K562 (cell line): ENCODE data around the gene GLIPR1L2. TPM values are rescaled to one million over a fixed set of nuclear protein-coding genes. Genes with fewer than 3 reads are reported as not detected.

Experiments
- ATAC-seq: fragments of 200-7000 bp; cut with Tn5 transposase; 3 replicates; pipeline ENCODE4 v1.9.1; 2020; ENCODE audit warnings: moderate library complexity
- BruUV-seq: library from RNA; stranded (reverse); fragments of 400-500 nt; replicated peaks from 2 replicates; lab custom pipeline; 2021; lab: Mats Ljungman, UMichigan
- CTCF ChIA-PET: fragments of 300-600 bp; formaldehyde crosslinking; extraction: SDS; loops from one replicate; lab custom pipeline; 2021; ENCODE audit warnings: low intra/inter-chr PET ratio; lab: Yijun Ruan, JAX
- POLR2A ChIA-PET: fragments of 300-600, 350-650 bp; sonication (Branson Sonifier 250); formaldehyde crosslinking; extraction: SDS; loops from one replicate; lab custom pipeline; 2021; ENCODE audit warnings: antibody characterized with exemption, inconsistent platforms; lab: Yijun Ruan, JAX
- DNase-seq, 4 experiments: peaks; one replicate each; pipeline versions ENCODE4 v3.0.0 to v3.0.0-alpha.2; 2011 to 2018; ENCODE audit warnings: low spot score in 3 of 4, mixed read lengths in 3 of 4; ENCODE audit errors: extremely low read depth in 1 of 4
- FAIRE-seq: peaks from 2 replicates; lab custom pipeline; 2011; peaks lifted over from hg19 to GRCh38; lab: Jason Lieb, UNC
- H2AFZ ChIP-seq: 2 replicates; pipeline ENCODE4 v1.6.0; 2011; ENCODE audit warnings: low read depth, low read length, control low read depth, inconsistent platforms
- H3K27ac ChIP-seq: fragments of 200-600 bp; 3 replicates; pipeline ENCODE4 v1.8.0; 2011; ENCODE audit warnings: low read depth, mild to moderate bottlenecking, control low read depth, inconsistent platforms, low read length, moderate library complexity, mixed read lengths; ENCODE audit errors: extremely low read depth
- H3K27me3 ChIP-seq, 2 experiments: fragments of 300-600 bp in 1 of 2; 2 replicates in 1 of 2; 3 replicates in 1 of 2; pipeline versions ENCODE4 v1.6.0 to v1.8.0; 2011; ENCODE audit warnings: inconsistent platforms in 2 of 2, low read length in 2 of 2, mild to moderate bottlenecking in 1 of 2, mixed read lengths in 1 of 2, moderate library complexity in 1 of 2; ENCODE audit not compliant: control insufficient read depth in 2 of 2, insufficient read depth in 2 of 2
- H3K36me3 ChIP-seq: fragments of 300-600 bp; 3 replicates; pipeline ENCODE4 v1.8.0; 2011; ENCODE audit warnings: mild to moderate bottlenecking, low read length, inconsistent platforms; ENCODE audit not compliant: control insufficient read depth, insufficient read depth
- H3K4me1 ChIP-seq, 2 experiments: fragments of 200-600 bp in 1 of 2; replicated peaks in 1 of 2; 2 replicates in 1 of 2; 3 replicates in 1 of 2; pipeline versions ENCODE4 v1.5.1 to v1.8.0; 2011; ENCODE audit warnings: inconsistent platforms in 2 of 2, low read length in 2 of 2, mild to moderate bottlenecking in 1 of 2, mixed read lengths in 1 of 2, moderate library complexity in 1 of 2; ENCODE audit not compliant: control insufficient read depth in 2 of 2, insufficient read depth in 2 of 2
- H3K4me2 ChIP-seq: 2 replicates; pipeline ENCODE4 v1.6.1; 2011; ENCODE audit warnings: low read length, control low read depth, inconsistent platforms, mixed read lengths; ENCODE audit not compliant: insufficient read depth
- H3K4me3 ChIP-seq: fragments of 200-600 bp; sonication (generic), shearing (Covaris generic); 2 replicates; pipeline ENCODE4 v1.5.1; 2016; ENCODE audit warnings: control low read depth, inconsistent platforms
- H3K79me2 ChIP-seq: fragments of 200-600 bp; 3 replicates; pipeline ENCODE4 v1.8.0; 2011; ENCODE audit warnings: low read length, inconsistent platforms; ENCODE audit not compliant: control insufficient read depth, insufficient read depth
- H3K9ac ChIP-seq, 2 experiments: 2 replicates each; pipeline versions ENCODE4 v1.6.0 to v1.6.1; 2011; ENCODE audit warnings: low read depth in 2 of 2, low read length in 2 of 2, control low read depth in 1 of 2, inconsistent platforms in 1 of 2, mild to moderate bottlenecking in 1 of 2, mixed read lengths in 1 of 2; ENCODE audit not compliant: insufficient read depth in 1 of 2
- H3K9me1 ChIP-seq: one replicate; pipeline ENCODE4 v1.6.0; 2011; ENCODE audit warnings: inconsistent platforms, mild to moderate bottlenecking, low read length, moderate library complexity; ENCODE audit not compliant: control insufficient read depth, insufficient read depth
- H3K9me3 ChIP-seq: replicated peaks from 2 replicates; pipeline ENCODE4 v1.5.1; 2011; ENCODE audit warnings: low read depth, low read length, inconsistent platforms; ENCODE audit not compliant: control insufficient read depth, insufficient read depth
- H4K20me1 ChIP-seq: replicated peaks from 2 replicates; pipeline ENCODE4 v1.6.1; 2011; ENCODE audit warnings: low read length, inconsistent platforms, mixed read lengths; ENCODE audit not compliant: control insufficient read depth, insufficient read depth
- DACH1 ChIP-seq: fragments of 450-650 bp; IDR thresholded peaks from 2 replicates; pipeline ENCODE4 v1.6.1; 2018; ENCODE audit not compliant: partially characterized antibody
- DDX20 ChIP-seq: fragments of 450-650 bp; IDR thresholded peaks from 2 replicates; pipeline ENCODE4 v1.6.1; 2016; ENCODE audit warnings: missing genetic modification characterization, low read depth, mild to moderate bottlenecking, missing compliant biosample characterization, moderate library complexity
- FOXP1 ChIP-seq: sonication (generic); formaldehyde crosslinking; IDR thresholded peaks from 2 replicates; pipeline ENCODE4 v1.8.0; 2022; ENCODE audit warnings: mild to moderate bottlenecking, missing genetic modification reagents
- FUS ChIP-seq: fragments of 200-400 bp; formaldehyde crosslinking; optimal IDR thresholded peaks from 2 replicates; pipeline ENCODE3; 2017; ENCODE audit warnings: low read depth, low read length
- HBP1 ChIP-seq: fragments of 450-650 bp; formaldehyde crosslinking; IDR thresholded peaks from 2 replicates; pipeline ENCODE4 v1.4.0; 2022; ENCODE audit warnings: missing genetic modification characterization
- JUN ChIP-seq, 2 experiments: sonication (generic) in 1 of 2; formaldehyde crosslinking in 1 of 2; IDR thresholded peaks; 2 replicates each; pipeline versions ENCODE4 v1.6.1 to v1.8.0; 2012 to 2022; ENCODE audit warnings: borderline replicate concordance in 2 of 2, mild to moderate bottlenecking in 2 of 2, improper control_type of control experiment in 1 of 2, low read depth in 1 of 2, low read length in 1 of 2, missing genetic modification reagents in 1 of 2
- KAT2B ChIP-seq: IDR thresholded peaks from one replicate; pipeline ENCODE4 v1.6.1; 2012; ENCODE audit warnings: low read depth, mild to moderate bottlenecking, control low read depth, inconsistent platforms, low read length, moderate library complexity
- SMAD1 ChIP-seq: fragments of 150-350 bp; IDR thresholded peaks from 2 replicates; pipeline ENCODE4 v1.6.1; 2014; ENCODE audit warnings: low read length, low read depth; ENCODE audit not compliant: partially characterized antibody
- ZHX1 ChIP-seq: fragments of 150-350 bp; conservative IDR thresholded peaks from 2 replicates; pipeline ENCODE4 v1.6.1; 2014; ENCODE audit warnings: low read length
- ZKSCAN8 ChIP-seq: fragments of 200-800 bp; sonication (Bioruptor generic); IDR thresholded peaks from 2 replicates; pipeline ENCODE4 v1.6.1; 2016; ENCODE audit warnings: missing genetic modification characterization, missing compliant biosample characterization
- ZNF263 ChIP-seq: sonication (generic); formaldehyde crosslinking; IDR thresholded peaks from 2 replicates; pipeline ENCODE4 v1.8.0; 2022; ENCODE audit warnings: mild to moderate bottlenecking, missing genetic modification reagents, borderline replicate concordance
- ZNF395 ChIP-seq: fragments of 200-800 bp; sonication (Bioruptor generic); IDR thresholded peaks from 2 replicates; pipeline ENCODE4 v1.6.1; 2017; ENCODE audit warnings: missing genetic modification characterization, missing compliant biosample characterization
- ZNF584 ChIP-seq: fragments of 200-800 bp; sonication (Bioruptor generic); IDR thresholded peaks from 2 replicates; pipeline ENCODE4 v1.6.1; 2016; ENCODE audit warnings: low read depth, mild to moderate bottlenecking, missing genetic modification characterization, missing compliant biosample characterization
- WGBS: fragments of 100-300 bp; shearing (Covaris generic); methylation state at CpG from one replicate; pipeline ENCODE4 v1.1.6; 2016; ENCODE audit warnings: low coverage, mixed read lengths; ENCODE audit not compliant: insufficient coverage; ENCODE audit errors: missing lambda C conversion rate; 5-methylcytosine and 5-hydroxymethylcytosine counted together
- in situ Hi-C: fragments of 300-500 bp; cut with MboI; formaldehyde crosslinking; loops from 4 replicates; pipeline ENCODE4 v1.15.0; 2018; ENCODE audit warnings: inconsistent platforms, mixed read lengths
- intact Hi-C: fragments of 100-400 bp; cut with micrococcal nuclease; formaldehyde crosslinking; loops from 2 replicates; pipeline ENCODE4 v1.14.2; 2022
- polyA plus RNA-seq, 8 experiments: library from polyadenylated mRNA; depleted of rRNA in 4 of 8; stranded (reverse) in 5 of 8; unstranded in 3 of 8; fragments of >200 nt; fragmentation: Nextera tagmentation in 2 of 8; fragmentation: Illumina TruSeq in 1 of 8; extraction: Ambion mirVana in 2 of 8; extraction: Trizol in 1 of 8; gene quantifications; 2 replicates each; pipeline versions ENCODE4 v1.2.1 to v1.2.3, GENCODE V29; 2011 to 2014; ENCODE audit warnings: inconsistent platforms in 1 of 8, missing spikeins in 1 of 8
- total RNA-seq, 7 experiments: library from RNA; depleted of rRNA in 6 of 7; stranded (reverse); fragments of >200 nt in 6 of 7; fragmentation: Illumina TruSeq in 2 of 7; extraction: Trizol in 2 of 7; gene quantifications; 2 replicates each; pipeline versions ENCODE4 v1.2.1 to v1.2.3, GENCODE V29; 2011 to 2021; ENCODE audit warnings: low replicate concordance in 1 of 7

GLIPR1L2 gene
- total and polyA plus RNA-seq, 9 of the 15 experiments (the other 6 are each of a cell fraction or from before 2014, with no cell fraction given): not detected

GRCh38 chr12:75350413-75350812 is 40.5 kb upstream of the GLIPR1L2 start:
- no peak for DNase-seq

More at GRCh38 chr12:75350413-75350812, 40.5 kb upstream of the GLIPR1L2 start:
- Histone ChIP-seq H3K27me3 (no peaks in the 10 kb centered on the region), H3K9me3 (no peaks in the 10 kb centered on the region), H3K9me1 (no peaks in the 10 kb centered on the region), H3K4me3 (no peak overlapping the region), H3K27ac (no peak overlapping the region), H3K9ac (no peak overlapping the region), H3K79me2 (no peaks in the 10 kb centered on the region), H4K20me1 (no peaks in the 10 kb centered on the region), H3K4me2 (no peak overlapping the region), H2AFZ (no peak overlapping the region), H3K4me1 (no peaks in the 10 kb centered on the region), H3K36me3 (no peaks in the 10 kb centered on the region)
- TF ChIP-seq FOXP1 (CRISPR knock-in tag) (no peak), ZNF584 (no peak), ZNF395 (CRISPR knock-in tag) (no peak), ZHX1 (no peak), HBP1 (CRISPR knock-in tag) (no peak), FUS (no peak), ZKSCAN8 (CRISPR knock-in tag) (no peak), SMAD1 (no peak), JUN (IDR thresholded peaks at IDR 0.05; ENCODE audit: borderline replicate concordance, low read depth, low read length) (no peak), JUN (CRISPR knock-in tag; IDR thresholded peaks at IDR 0.05; ENCODE audit: borderline replicate concordance) (no peak), ZNF263 (CRISPR knock-in tag) (no peak), DACH1 (no peak), DDX20 (tag) (no peak), KAT2B (no peak)
- POLR2A ChIA-PET: no interaction called here
- FAIRE-seq (no peak), ATAC-seq (no peak)
- intact Hi-C loops: no loop called here
- in situ Hi-C loops: no loop called here
- no TSS peak for BruUV-seq
- CTCF ChIA-PET: no interaction called here
- 8% methylated on average over 2 of the region's 2 CpGs for WGBS
